GM12891 (cell line): ENCODE measurements around the gene IQGAP2.

ENCODE experiments used
- POLR2AphosphoS5 ChIP-seq: IDR thresholded peaks from 2 replicates; pipeline ENCODE4 v1.6.1; 2011; ENCODE audit warnings: low read depth, low read length, control low read depth
- TAF1 ChIP-seq: IDR thresholded peaks from 2 replicates; pipeline ENCODE4 v1.6.1; 2011; ENCODE audit warnings: low read depth, low read length, control low read depth

GRCh38 chr5:76445830-76446229, 42.7 kb downstream of the IQGAP2 start:
- TF ChIP-seq POLR2AphosphoS5 (no peak), TAF1 (no peak)
